ENCODE measurements around the gene MTMR6.
"Not testable (repeated sequence)": the region's sequence is repeated elsewhere in the genome, so short reads cannot be mapped to it uniquely, and the experiment has no call there.

The MTMR6 gene

DNA sequence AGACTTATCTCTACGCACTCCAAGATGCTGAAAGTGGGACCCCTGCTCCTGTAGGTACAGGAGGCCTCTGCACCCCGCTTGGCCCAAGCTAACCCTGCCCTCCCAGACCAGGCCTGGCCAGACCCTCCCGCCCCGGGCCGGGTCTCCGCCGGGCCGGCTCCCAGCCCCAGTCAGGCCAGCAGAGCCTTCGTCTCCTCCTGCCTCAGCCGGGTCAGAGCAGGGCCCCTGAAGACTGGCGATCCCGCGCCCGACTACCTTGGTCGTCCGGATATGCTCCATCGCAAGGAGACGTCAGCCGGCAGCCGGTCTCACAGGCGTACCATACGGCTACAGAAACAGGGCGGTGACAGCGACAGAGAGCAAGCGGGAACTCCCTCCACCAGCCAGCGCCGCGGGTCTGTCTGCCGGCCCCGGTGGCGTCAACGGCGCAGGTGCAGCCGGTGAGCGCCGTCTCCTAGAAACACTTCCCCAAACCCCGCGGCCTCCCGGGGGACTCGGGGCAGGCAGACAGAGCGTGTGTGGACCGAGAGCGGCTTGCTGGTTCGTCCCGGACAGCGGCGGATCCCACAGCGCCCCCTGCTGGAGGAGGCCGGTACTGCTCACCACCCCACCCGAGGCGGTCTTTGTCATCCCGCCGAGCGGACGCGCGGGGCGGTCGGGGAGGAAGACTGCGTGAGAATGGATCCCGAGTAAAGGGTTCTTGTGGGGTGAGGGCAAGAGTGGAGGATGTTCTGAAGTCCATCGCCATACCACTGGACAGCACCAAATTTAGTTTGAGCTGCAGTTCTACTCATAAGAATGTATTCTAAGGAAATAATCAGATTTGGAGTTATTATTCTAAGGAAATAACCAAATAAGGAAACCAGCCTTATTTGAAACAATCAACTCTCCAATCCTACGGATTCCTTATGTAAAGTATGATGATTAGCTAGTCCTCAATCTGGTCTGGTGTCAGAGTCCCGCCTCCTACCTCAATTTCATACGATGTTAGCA is at the start of gene MTMR6:
TSS of gene MTMR6 (minus strand) at position 520 of the 993 bp plus-strand sequence. CDS start at position 279, 241 bp downstream.
- DNase-seq (ENCODE audit: low read depth in 4 of 4, low spot score in 1 of 4) = peak; percentile 90 to 98 (median 92)

DNA sequence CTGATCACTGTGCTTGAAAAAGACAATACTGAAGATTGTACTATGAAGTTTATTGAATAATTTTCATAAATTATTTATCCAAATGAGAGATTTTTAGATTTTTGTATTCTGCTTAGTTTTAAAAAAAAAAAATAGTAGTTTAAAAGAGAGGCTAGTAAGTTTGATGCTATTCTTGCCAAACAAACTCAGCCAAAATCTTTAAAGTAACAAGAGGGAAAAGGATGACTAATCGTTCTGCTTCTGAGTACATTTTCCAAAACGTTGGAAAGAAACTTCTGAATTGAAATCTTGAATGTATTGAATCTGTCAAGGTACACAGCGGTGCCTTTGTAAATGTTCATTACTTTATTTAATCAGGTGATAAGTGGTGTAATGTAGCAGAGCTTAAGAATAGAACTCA is 48.6 kb upstream of the MTMR6 start:
- DNase-seq (ENCODE audit: low read depth in 4 of 4, low spot score in 1 of 4) = no peak

DNA sequence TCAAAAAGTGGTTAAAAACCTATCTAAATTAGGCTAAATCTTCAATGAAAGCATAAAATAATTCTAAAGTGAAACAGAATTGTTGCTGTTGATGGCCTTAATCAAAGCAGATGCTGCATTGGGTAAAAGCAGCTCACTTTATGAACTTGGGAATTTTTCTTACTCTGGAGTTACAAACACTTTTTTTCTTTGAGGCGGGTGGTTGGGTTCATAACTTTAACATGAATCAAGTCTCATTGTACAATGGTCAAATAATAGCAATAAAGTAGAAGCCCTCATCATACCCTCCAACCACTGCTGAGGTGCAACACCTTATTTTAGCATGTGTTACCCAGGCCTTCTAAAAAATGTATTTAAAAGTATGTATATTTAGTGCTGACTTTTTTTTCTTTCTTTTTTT is 43.3 kb upstream of the MTMR6 start:
- DNase-seq (ENCODE audit: low read depth in 4 of 4, low spot score in 1 of 4) = no peak

DNA sequence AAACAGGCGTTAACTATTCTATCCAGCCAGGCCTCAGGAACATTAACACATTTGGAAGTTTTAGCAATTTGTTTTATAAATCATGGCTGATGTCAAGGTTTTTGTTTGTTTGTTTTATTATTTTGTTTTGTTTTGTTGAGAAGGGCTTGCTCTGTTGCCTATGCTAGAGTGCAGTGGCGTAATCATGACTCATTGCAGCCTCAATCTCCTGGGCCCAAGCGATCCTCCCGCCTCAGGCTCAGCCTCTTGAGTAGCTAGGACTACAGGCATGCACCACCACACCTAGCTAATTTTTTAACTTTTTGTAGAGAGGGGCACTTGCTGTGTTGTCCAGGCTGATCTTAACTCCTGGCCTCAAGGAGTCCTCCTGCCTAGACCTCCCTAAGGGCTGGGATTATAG is 42.4 kb upstream of the MTMR6 start:
- no peak for DNase-seq (ENCODE audit: low read depth in 4 of 4, low spot score in 1 of 4)

DNA sequence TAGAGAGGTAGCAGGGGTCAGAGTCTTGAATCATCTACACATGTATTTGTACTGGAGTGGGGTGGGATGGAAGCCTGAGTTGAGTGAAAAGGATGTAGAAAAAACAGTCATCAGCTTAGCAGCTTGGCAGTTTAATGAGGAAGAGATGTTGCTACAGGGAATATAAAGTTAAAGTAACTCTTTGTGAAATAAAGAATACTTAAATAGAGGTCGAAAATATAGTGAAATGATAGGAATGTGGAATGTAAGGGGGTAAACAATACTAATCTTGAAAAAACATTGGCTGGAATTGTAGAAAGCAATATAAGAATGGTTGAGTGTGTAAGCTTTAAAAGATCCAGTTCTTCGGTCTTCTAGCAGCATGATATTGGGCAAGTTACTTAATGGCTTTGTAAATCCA is 36.8 kb upstream of the MTMR6 start:
- DNase-seq (ENCODE audit: low read depth in 4 of 4, low spot score in 1 of 4) = no peak

DNA sequence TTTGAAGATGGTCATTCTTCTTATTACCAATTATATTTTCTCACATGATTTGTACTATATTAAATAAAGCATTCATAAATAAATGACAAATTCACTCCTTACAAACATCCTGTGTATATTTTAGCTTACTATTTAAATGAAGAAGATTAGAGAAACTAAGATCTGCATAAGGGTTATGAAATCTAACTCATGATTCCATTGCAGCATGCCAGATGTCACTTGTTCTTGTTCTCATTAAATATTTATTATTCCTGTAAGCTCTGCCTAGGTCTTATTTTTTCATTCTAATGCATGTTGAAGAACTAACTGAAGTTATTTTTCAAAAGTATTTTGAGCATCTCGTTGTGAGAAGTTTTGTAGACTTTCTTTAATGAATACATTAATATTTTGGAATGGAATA is 32.5 kb upstream of the MTMR6 start:
- DNase-seq (ENCODE audit: low read depth in 4 of 4, low spot score in 1 of 4) = no peak

DNA sequence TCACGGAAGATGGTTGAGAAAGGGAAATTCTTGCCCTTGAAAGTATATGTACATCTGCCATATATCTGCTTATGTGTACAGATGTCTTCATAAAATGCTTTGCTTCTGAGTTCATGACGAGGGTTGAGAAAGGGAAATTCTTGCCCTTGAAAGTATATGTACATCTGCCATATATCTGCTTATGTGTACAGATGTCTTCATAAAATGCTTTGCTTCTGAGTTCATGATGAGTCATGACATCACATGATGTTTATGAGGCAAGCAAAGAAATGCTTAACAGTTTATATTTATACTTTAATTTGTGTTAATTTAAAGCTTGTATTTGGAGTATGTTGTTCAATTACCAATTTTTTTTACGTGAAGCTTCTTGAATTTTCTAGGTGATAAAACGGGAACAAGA is 31.7 kb upstream of the MTMR6 start:
- not testable (repeated sequence) for DNase-seq (ENCODE audit: low read depth in 4 of 4, low spot score in 1 of 4)

DNA sequence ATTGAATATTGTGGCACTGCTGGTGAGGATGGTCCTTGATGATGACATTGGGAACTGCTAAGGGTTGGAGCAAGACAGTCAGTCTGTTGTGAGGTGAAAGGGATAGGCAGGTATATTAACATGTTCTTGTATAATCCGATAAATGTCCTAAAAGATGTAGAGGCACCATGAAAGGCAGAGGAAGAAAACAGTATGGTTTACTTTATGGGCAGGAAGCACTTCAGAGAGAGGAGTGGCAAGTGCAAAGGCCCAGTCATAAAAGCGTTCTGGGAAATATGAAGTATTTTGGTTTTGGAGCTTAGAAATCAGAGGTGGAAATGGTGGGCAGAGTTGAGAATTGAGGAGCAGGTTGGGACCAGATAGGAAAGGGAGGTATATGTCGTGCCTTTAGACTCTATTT is 23.6 kb upstream of the MTMR6 start:
- no peak for DNase-seq (ENCODE audit: low read depth in 4 of 4, low spot score in 1 of 4)

DNA sequence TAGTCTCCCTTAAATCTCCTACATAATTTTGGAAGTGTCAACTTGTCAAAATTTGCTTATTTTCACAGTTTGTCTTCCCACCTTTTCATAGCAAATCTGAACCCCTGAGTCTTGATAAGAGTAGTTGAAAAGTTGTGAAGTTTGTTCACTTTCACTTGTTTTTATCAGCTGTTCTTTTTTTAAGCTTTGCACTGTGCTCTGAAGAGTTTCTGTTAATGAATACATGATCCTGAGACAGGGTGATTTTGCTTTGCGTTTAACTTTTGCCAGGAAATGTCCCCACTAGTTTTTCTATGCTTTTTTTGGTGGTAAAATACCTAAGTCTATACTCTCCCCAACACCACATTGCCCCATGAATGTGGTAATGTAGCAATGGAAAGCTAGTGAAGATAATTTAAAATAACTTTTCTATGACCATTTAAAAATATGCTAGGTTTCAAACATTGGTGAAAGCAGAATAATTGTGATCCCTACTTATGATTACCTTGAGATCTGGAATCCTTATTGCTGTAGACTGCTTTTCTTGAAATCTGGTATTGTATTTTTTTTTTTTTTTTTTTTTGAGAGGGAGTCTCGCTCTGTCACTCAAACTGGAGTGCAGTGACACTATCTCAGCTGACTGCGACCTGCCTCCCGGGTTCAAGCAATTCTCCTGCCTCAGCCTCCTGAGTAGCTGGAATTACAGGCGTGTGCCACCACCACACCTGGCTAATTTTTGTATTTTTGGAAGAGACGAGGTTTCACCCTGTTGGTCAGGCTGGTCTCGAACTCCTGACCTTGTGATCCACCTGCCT is 19.6 kb upstream of the MTMR6 start:
- DNase-seq (ENCODE audit: low read depth in 4 of 4, low spot score in 1 of 4) = no peak

DNA sequence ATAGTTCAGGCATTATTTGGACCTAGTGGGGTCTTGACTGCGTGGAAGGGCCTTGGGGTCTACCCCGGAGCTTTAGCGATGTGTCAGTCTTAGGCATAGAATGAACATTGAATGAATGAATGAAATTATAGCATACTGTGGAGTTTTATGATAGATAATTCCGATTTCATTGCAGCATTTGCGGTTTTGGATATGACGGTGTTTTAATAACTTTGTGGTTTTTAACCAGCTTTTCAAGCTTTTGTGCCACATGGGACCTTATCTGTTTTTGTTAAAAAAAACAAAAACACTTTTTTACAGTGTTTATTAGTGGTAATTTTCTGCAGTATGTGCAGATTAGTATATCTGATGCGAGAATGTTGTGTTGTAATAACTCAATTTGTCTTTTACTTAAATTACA is 14.8 kb upstream of the MTMR6 start:
- DNase-seq (ENCODE audit: low read depth in 4 of 4, low spot score in 1 of 4) = no peak

DNA sequence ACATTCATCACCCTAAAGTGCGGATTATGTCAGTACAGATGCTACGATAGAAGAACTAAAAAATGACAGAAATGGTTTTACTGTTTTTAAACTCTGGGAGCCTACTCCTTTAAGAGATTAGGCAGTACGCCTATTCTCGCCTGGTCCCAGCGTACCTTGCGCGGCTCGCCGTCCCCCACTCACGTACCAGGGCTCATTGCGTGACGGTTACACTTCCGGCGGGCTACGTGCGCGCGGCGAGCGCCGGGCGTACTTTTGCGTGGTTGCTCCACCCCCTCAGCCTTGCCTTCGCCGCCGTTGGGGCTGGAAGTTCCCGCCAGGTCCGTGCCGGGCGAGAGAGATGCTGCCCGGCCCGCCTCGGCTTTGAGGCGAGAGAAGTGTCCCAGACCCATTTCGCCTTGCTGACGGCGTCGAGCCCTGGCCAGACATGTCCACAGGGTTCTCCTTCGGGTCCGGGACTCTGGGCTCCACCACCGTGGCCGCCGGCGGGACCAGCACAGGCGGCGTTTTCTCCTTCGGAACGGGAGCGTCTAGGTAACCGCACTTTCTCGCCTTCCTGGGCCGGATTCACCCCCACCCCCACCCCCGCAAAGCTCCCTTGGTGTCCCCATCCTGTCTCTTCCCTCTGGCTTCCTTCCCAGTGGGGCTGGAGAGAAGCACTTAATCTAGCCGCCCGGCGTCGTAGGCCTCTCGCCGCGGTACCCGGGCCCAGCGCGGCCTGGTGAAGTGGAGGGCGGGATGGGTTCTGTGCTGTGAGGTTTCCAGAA is 14.2 kb upstream of the MTMR6 start, which contains the start of gene NUP58:
TSS of gene NUP58 (plus strand) at position 279 of the 767 bp plus-strand sequence. CDS start at position 428, 149 bp downstream.
- peak; percentile 76 to 89 (median 87) for DNase-seq (ENCODE audit: low read depth in 4 of 4, low spot score in 1 of 4)

DNA sequence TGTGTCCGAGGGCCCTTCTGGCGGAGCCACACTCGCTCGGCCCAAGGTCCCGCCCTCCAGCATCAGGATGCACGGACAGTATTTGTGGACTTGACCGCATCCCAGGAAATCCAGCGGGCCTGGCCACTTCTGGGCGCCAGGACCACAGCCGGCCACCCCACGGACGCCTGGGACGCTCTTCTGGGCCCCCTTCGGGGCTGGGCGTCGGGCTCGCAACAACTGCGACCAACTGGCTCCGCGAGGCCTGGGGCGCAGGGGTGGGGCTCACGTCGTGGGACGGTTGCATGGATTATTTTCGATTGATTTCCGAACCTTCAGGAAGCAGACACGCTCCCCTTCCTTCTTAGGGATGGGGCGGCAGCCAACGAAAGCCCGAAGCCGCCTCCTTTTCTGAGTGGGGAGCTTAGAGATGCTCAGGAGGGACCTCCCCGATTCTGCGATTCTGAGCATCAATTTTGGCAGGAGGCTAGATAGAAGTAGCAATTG is 13.6 kb upstream of the MTMR6 start:
- no peak for DNase-seq (ENCODE audit: low read depth in 4 of 4, low spot score in 1 of 4)

DNA sequence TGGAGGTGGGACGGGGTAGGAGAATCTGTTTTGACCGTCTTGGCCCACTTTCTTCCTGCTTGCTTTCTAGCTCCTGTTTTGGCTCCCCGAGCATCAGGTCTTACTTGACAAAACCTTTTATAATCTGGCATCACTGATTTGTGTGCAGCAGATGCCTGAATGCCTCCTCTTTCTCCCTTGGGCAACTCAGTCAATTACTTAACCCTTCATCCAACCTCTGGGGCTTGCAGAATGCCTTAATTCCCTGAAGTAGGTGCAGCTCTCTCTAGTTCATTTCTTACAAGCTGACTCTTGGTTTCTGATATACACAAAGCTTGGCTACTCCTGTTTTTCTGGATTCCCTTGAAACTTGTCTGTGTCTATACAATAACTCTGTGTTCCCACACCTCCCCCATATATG is 8.4 kb upstream of the MTMR6 start:
- DNase-seq (ENCODE audit: low read depth in 4 of 4, low spot score in 1 of 4) = no peak

DNA sequence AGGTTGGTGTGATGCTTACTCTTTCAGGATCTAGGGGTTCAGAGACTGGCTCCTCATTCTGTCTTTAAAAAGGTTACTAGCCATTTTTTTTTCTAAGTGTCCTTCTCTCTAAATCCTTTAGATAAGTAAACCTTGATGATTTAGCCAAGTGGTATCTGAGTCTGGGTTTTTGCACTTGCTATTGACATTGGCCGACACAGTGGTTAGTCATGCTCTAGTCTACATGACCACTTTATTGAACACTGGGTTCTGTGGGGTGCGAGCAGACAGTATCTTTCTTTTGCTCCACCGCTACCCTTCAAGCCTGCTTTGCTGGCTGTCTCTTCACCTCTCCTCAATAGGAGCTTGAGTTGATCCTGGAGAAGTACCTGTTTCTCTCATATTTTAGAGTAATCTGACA is 7.9 kb upstream of the MTMR6 start:
- DNase-seq (ENCODE audit: low read depth in 4 of 4, low spot score in 1 of 4) = no peak

DNA sequence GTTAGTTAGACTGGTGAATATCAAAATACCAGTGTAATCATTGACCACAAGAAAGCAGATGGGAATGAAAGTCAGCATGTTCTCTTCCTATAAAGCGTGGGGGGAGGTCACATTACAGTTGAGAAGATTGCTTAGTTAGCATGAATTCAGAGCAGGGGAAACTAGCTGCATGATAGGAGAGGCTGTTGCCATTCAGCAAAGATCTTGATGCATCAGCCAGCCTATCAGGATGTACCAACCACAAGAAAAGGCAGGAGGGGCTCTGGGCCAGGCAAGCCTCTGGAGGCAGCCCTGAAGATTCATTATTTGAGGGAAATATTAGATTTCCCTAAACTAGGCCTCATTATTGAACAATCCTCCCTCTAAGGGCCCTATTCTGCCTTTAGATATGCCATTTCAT is 5.0 kb upstream of the MTMR6 start:
- no peak for DNase-seq (ENCODE audit: low read depth in 4 of 4, low spot score in 1 of 4)

DNA sequence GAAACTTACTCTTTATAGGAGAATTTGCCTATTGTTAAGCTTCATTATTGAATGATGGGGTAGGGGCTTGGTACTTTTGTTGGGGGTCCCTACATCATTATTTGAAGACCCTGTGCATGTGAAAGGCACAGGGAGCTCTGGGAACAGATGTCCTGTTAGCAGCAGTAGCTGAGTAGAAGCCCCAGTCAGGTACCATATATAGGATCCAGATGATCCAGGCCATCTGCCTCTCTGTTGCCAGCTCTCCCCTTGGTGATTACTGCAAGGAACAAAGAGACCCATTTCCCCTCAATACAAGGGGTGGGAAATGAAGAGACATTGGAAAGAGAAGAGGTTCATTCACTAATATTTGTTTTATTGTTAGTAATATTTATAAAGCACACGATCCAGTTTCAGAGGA is 4.4 kb upstream of the MTMR6 start:
- DNase-seq (ENCODE audit: low read depth in 4 of 4, low spot score in 1 of 4) = no peak

DNA sequence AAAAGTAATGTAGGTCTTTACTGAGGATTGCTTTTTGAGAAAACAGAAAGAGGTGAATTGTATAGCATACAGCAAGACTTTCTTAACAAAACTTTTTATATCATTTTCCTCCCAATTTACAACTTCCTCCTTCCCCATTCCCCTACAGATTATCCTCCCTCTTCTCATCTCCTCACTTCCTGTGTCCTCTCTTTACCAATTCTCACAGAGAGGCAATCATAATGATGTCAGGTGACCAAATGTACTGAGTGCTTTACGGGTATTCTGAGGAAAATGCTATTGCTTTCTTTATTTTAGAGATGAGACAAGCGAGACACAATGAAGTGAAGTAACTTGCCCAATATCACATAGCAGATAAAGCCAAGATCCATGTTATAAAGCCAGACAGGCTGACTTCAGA is 1.7 kb upstream of the MTMR6 start:
- DNase-seq (ENCODE audit: low read depth in 4 of 4, low spot score in 1 of 4) = no peak

DNA sequence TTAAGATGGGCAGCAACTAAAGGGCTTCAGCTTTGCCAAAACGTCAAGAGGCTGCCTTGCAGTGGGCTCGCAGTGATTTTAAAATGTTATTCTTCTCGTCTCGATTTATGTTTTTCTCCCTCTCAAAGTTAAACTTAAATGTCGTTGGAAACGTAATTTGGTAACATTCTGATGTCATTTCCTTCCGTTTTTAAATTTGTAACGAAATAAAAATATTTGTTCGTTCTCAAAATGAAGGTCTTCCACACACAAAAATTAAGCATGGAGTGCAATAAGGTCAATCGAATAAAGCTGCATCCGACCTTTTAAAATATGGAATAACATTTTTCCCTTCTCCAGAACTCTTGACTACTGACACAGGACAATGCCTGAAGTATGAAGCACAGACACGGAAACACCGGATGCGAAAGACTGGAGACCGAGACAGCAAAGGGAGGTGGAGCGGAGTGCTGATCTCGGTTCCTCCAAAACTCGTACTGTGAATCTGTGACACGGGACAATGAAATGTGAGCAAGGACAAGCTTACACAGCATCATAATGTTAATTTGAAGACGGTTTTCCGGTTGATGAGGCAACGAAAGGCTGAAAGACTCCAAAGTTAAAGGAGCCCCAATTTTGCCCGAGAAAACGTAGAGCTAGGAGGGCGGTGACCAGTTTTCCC is 850 bp downstream of the MTMR6 start:
- DNase-seq (ENCODE audit: low read depth in 4 of 4, low spot score in 1 of 4) = no peak

DNA sequence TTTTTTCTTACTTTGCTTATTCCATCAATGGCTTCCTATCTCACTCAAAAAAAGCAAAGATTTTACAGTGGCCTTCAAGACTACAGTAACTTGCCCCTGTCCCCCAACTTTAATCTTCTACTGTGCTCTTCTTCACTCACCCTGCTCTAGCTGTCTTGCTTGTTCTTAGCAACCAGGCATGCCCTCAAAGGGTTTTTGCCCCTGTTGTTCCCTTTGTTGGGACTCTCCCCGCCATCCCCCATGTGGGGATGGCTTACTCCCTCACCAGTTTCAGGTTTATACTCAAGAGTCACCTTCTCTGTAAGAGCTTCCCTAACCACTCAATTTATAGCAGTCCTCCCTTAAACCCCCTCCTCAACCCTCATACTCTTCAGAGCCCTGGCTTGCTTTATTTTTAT is 5.4 kb downstream of the MTMR6 start:
- no peak for DNase-seq (ENCODE audit: low read depth in 4 of 4, low spot score in 1 of 4)

DNA sequence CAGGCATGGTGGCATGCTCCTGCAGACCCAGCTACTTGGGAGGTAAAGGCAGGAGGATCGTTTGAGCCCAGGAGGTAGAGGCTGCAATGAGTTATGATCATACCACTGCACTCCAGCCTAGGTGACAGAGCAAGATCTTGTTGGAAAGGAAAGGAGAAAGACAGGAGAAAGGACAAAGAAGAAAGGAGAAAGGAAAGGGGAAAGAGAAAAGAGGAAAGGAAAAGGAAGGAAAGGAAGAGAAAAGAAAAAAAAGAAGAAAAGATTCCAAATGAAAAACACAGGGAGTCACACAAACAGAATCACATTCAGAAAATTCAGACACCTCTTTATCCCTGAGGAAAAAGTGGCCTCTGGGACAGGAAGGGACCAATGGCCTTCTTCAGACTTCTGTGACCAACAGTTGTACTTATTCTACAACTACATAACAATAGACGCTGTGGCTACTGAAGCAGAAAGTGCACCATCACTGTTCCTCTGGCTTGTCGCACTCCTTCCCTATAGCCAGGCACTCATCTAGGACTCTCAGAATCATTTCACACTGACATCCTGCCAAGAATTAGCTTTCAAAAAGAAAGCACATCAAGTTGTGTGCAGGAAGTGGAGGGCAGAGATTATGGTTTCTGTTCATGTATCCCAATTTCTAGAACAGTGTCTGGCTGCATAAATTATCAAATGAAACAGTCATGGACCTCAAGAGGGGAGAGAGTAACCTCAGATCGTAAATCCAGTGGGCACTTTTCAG is 5.9 kb downstream of the MTMR6 start:
- DNase-seq (ENCODE audit: low read depth in 4 of 4, low spot score in 1 of 4) = no peak

All from stimulated activated CD4-positive, alpha-beta T cell treated with anti-CD3 and anti-CD28 coated beads, Interleukin-1b, Interleukin-23, amount 100 ng/mL, for 24 hours (primary cell).